Activated effector memory CD4-positive, alpha-beta T cell treated with anti-CD3 and anti-CD28 coated beads, Interleukin-2, amount 50 U/mL, for 16 hours (primary cell): ENCODE measurements around the gene BATF2.
"Not testable (repeated sequence)": the region's sequence is repeated elsewhere in the genome, so short reads cannot be mapped to it uniquely, and the experiment has no call there.

Experiments used
- DNase-seq: peaks from one replicate; pipeline ENCODE4 v3.0.0-alpha.2; 2020

The BATF2 gene

GRCh38 chr11:64996710-64997380 is at the start of gene BATF2:
TSS of gene BATF2 (minus strand) at chr11:64996971. CDS start at chr11:64996914, 57 bp downstream.
- no peak for DNase-seq

GRCh38 chr11:65045728-65046127 is 49.0 kb upstream of the BATF2 start:
- DNase-seq: no peak

- no peak for DNase-seq
Measured at GRCh38 chr11:65045061-65045460, 48.3 kb upstream of the BATF2 start.

- DNase-seq: no peak
Measured at GRCh38 chr11:65043881-65044501, 47.2 kb upstream of the BATF2 start.

- no peak for DNase-seq
Measured at GRCh38 chr11:65042891-65043290, 46.1 kb upstream of the BATF2 start.

GRCh38 chr11:65040847-65041622 is 44.3 kb upstream of the BATF2 start, which contains the start of gene SAC3D1:
TSS of gene SAC3D1 (plus strand) at chr11:65041210. CDS start at chr11:65041293, 83 bp downstream.
- peak; percentile 94 for DNase-seq

- no peak for DNase-seq
Measured at GRCh38 chr11:65040520-65040846, 43.7 kb upstream of the BATF2 start.

GRCh38 chr11:65036931-65037330 is 40.2 kb upstream of the BATF2 start:
- DNase-seq: no peak

- no peak for DNase-seq
Measured at GRCh38 chr11:65035579-65035978, 38.8 kb upstream of the BATF2 start.

- no peak for DNase-seq
Measured at GRCh38 chr11:65034423-65034822, 37.7 kb upstream of the BATF2 start.

- no peak for DNase-seq
Measured at GRCh38 chr11:65032216-65032615, 35.4 kb upstream of the BATF2 start.

- peak; percentile 96 for DNase-seq
Measured at GRCh38 chr11:65027213-65028067, 30.7 kb upstream of the BATF2 start, which contains the start of gene SNX15. TSS of gene SNX15 (plus strand) at chr11:65027439. CDS start at chr11:65027538, 99 bp downstream.

- no peak for DNase-seq
Measured at GRCh38 chr11:65026810-65027209, 30.0 kb upstream of the BATF2 start.

GRCh38 chr11:65023502-65023901 is 26.7 kb upstream of the BATF2 start:
- not testable (repeated sequence) for DNase-seq

GRCh38 chr11:65021509-65021908 is 24.7 kb upstream of the BATF2 start:
- DNase-seq: no peak

- no peak for DNase-seq
Measured at GRCh38 chr11:65021003-65021402, 24.2 kb upstream of the BATF2 start.

GRCh38 chr11:65019824-65020223 is 23.1 kb upstream of the BATF2 start:
- no peak for DNase-seq

GRCh38 chr11:65017937-65018336 is 21.2 kb upstream of the BATF2 start:
- DNase-seq: no peak

- no peak for DNase-seq
Measured at GRCh38 chr11:65016705-65017104, 19.9 kb upstream of the BATF2 start.

- DNase-seq: no peak
Measured at GRCh38 chr11:65014726-65015227, 18.0 kb upstream of the BATF2 start.

GRCh38 chr11:65013888-65014725 is 17.3 kb upstream of the BATF2 start, which contains the start of gene ARL2:
TSS of gene ARL2 (plus strand) at chr11:65014160. CDS start at chr11:65014208, 48 bp downstream.
- DNase-seq: peak; percentile 94
